H9 (cell line): ENCODE measurements around the gene RXFP3. TPM values are rescaled to one million over a fixed set of nuclear protein-coding genes. Genes with fewer than 3 reads are reported as not detected.

ENCODE experiments used
- DNase-seq: peaks from one replicate; pipeline ENCODE4 v3.0.0-alpha.2; 2017
- H2AFZ ChIP-seq: one replicate; pipeline ENCODE4 v1.6.1; 2013; ENCODE audit warnings: mild to moderate bottlenecking, low read length, control low read depth, moderate library complexity
- H2AK5ac ChIP-seq: 2 replicates; pipeline ENCODE4 v1.6.1; 2013; ENCODE audit warnings: low read length, control low read depth, mixed read lengths; ENCODE audit not compliant: insufficient read length
- H2BK120ac ChIP-seq: one replicate; pipeline ENCODE4 v1.6.1; 2013; ENCODE audit warnings: low read depth, mild to moderate bottlenecking, low read length, control low read depth, inconsistent platforms; ENCODE audit not compliant: poor library complexity, severe bottlenecking
- H2BK12ac ChIP-seq: 2 replicates; pipeline ENCODE4 v1.6.1; 2013; ENCODE audit warnings: low read length, control low read depth, mixed read lengths, low read depth; ENCODE audit not compliant: insufficient read length
- H2BK15ac ChIP-seq: 2 replicates; pipeline ENCODE4 v1.6.1; 2013; ENCODE audit warnings: low read depth, low read length, control low read depth
- H2BK20ac ChIP-seq: one replicate; pipeline ENCODE4 v1.6.1; 2013; ENCODE audit warnings: low read depth, mild to moderate bottlenecking, low read length, control low read depth, inconsistent platforms; ENCODE audit not compliant: poor library complexity, severe bottlenecking
- H2BK5ac ChIP-seq: 2 replicates; pipeline ENCODE4 v1.6.1; 2013; ENCODE audit warnings: low read length, control low read depth, mixed read lengths; ENCODE audit not compliant: insufficient read length
- H3K14ac ChIP-seq: 2 replicates; pipeline ENCODE4 v1.6.1; 2013; ENCODE audit warnings: low read length, control low read depth; ENCODE audit not compliant: insufficient read depth
- H3K18ac ChIP-seq: 2 replicates; pipeline ENCODE4 v1.6.1; 2013; ENCODE audit warnings: low read depth, mild to moderate bottlenecking, mixed read lengths, low read length, control low read depth; ENCODE audit not compliant: insufficient read length
- H3K23ac ChIP-seq: 2 replicates; pipeline ENCODE4 v1.6.1; 2013; ENCODE audit warnings: low read length, control low read depth, mixed read lengths, low read depth; ENCODE audit not compliant: insufficient read length
- H3K23me2 ChIP-seq: 2 replicates; pipeline ENCODE4 v1.6.1; 2013; ENCODE audit warnings: low read depth, mild to moderate bottlenecking, mixed read lengths, low read length, control low read depth; ENCODE audit not compliant: insufficient read length, poor library complexity, severe bottlenecking
- H3K27ac ChIP-seq: 2 replicates; pipeline ENCODE4 v1.5.1; 2013; ENCODE audit warnings: low read length, control low read depth, mixed read lengths, low read depth; ENCODE audit not compliant: insufficient read length
- H3K27me3 ChIP-seq: 2 replicates; pipeline ENCODE4 v1.6.1; 2013; ENCODE audit warnings: low read length, control low read depth, inconsistent platforms; ENCODE audit not compliant: insufficient read depth
- H3K4ac ChIP-seq: 2 replicates; pipeline ENCODE4 v1.6.1; 2013; ENCODE audit warnings: low read depth, mild to moderate bottlenecking, control low read depth, inconsistent platforms, low read length, moderate library complexity
- H3K4me1 ChIP-seq: 2 replicates; pipeline ENCODE4 v1.6.1; 2013; ENCODE audit warnings: low read length, control low read depth, inconsistent platforms; ENCODE audit not compliant: insufficient read depth
- H3K4me2 ChIP-seq: 2 replicates; pipeline ENCODE4 v1.6.1; 2013; ENCODE audit warnings: low read length, control low read depth, mixed read lengths; ENCODE audit not compliant: insufficient read length, insufficient read depth
- H3K56ac ChIP-seq: 2 replicates; pipeline ENCODE4 v1.6.1; 2013; ENCODE audit warnings: low read depth, mild to moderate bottlenecking, mixed read lengths, low read length, control low read depth; ENCODE audit not compliant: insufficient read length
- H3K79me1 ChIP-seq: 2 replicates; pipeline ENCODE4 v1.6.1; 2013; ENCODE audit warnings: low read depth, mild to moderate bottlenecking, moderate library complexity, low read length, control low read depth, inconsistent platforms; ENCODE audit not compliant: insufficient read depth, poor library complexity, severe bottlenecking
- H3K79me2 ChIP-seq: 2 replicates; pipeline ENCODE4 v1.6.1; 2013; ENCODE audit warnings: low read length, control low read depth, inconsistent platforms; ENCODE audit not compliant: insufficient read depth
- H3K9ac ChIP-seq: 2 replicates; pipeline ENCODE4 v1.6.1; 2013; ENCODE audit warnings: low read length, control low read depth, mixed read lengths; ENCODE audit not compliant: insufficient read length; ENCODE audit errors: extremely low read depth
- H3K9me3 ChIP-seq: one replicate; pipeline ENCODE4 v1.6.1; 2013; ENCODE audit warnings: low read depth, low read length, inconsistent platforms; ENCODE audit not compliant: control insufficient read depth
- H3T11ph ChIP-seq: one replicate; pipeline ENCODE4 v1.6.1; 2013; ENCODE audit warnings: mild to moderate bottlenecking, low read length, control low read depth, inconsistent platforms
- H4K20me1 ChIP-seq: one replicate; pipeline ENCODE4 v1.6.1; 2013; ENCODE audit not compliant: control insufficient read depth, insufficient read length, insufficient read depth
- H4K5ac ChIP-seq: 2 replicates; pipeline ENCODE4 v1.6.1; 2013; ENCODE audit warnings: low read depth, mild to moderate bottlenecking, mixed read lengths, low read length, control low read depth; ENCODE audit not compliant: insufficient read length
- H4K8ac ChIP-seq: replicated peaks from 2 replicates; pipeline ENCODE4 v1.6.1; 2013; ENCODE audit warnings: low read length, control low read depth, mixed read lengths, low read depth; ENCODE audit not compliant: insufficient read length
- H4K91ac ChIP-seq: 2 replicates; pipeline ENCODE4 v1.6.1; 2013; ENCODE audit warnings: low read depth, mild to moderate bottlenecking, moderate library complexity, mixed read lengths, low read length, control low read depth; ENCODE audit not compliant: insufficient read length
- H3K27ac Mint-ChIP-seq, 3 experiments: 2 replicates in 2 of 3; 3 replicates in 1 of 3; pipeline ENCODE4 v1.8.0; 2020 to 2021; ENCODE audit warnings: mixed read lengths in 3 of 3, mild to moderate bottlenecking in 1 of 3, moderate library complexity in 1 of 3
- H3K27me3 Mint-ChIP-seq: 2 replicates; pipeline ENCODE4 v1.8.0; 2021; ENCODE audit warnings: low read depth, mild to moderate bottlenecking, moderate library complexity, mixed read lengths
- H3K36me3 Mint-ChIP-seq, 3 experiments: 2 replicates in 2 of 3; 3 replicates in 1 of 3; pipeline ENCODE4 v1.8.0; 2020 to 2021; ENCODE audit warnings: low read depth in 3 of 3, mixed read lengths in 3 of 3; ENCODE audit not compliant: insufficient read depth in 1 of 3
- H3K4me1 Mint-ChIP-seq, 2 experiments: 2 replicates each; pipeline ENCODE4 v1.8.0; 2020; ENCODE audit warnings: mixed read lengths in 2 of 2
- H3K4me3 Mint-ChIP-seq, 2 experiments: 2 replicates in 1 of 2; 3 replicates in 1 of 2; pipeline ENCODE4 v1.8.0; 2020 to 2021; ENCODE audit warnings: mild to moderate bottlenecking in 2 of 2, mixed read lengths in 2 of 2, moderate library complexity in 1 of 2
- H3K9me3 Mint-ChIP-seq, 2 experiments: 2 replicates in 1 of 2; 3 replicates in 1 of 2; pipeline ENCODE4 v1.8.0; 2020; ENCODE audit warnings: mild to moderate bottlenecking in 2 of 2, mixed read lengths in 2 of 2, moderate library complexity in 1 of 2
- CTCF ChIP-seq: fragments of 200-600 bp; sonication (generic); conservative IDR thresholded peaks from 3 replicates; pipeline ENCODE4 v1.8.0; 2021; ENCODE audit warnings: antibody characterized with exemption, mild to moderate bottlenecking
- WGBS: extraction: QIAGEN DNeasy Blood & Tissue Kit; methylation state at CpG from one replicate; pipeline ENCODE4 v1.1.7; 2013; ENCODE audit warnings: missing lambda C conversion rate, low lambda C conversion rate, mixed read lengths; ENCODE audit not compliant: insufficient read length; ENCODE audit errors: extremely low coverage; 5-methylcytosine and 5-hydroxymethylcytosine counted together
- total RNA-seq: library from RNA; stranded (reverse); gene quantifications from 2 replicates; pipeline ENCODE4 v1.2.1, GENCODE V29; 2021

RXFP3 gene
- total RNA-seq, 1 experiment from 2014 or later = not detected

GRCh38 chr5:33938507-33938796 is 2.3 kb downstream of the RXFP3 start:
- no peak overlapping the region for H2BK5ac ChIP-seq
- no peak overlapping the region for H2BK120ac ChIP-seq
- H3K56ac ChIP-seq = no peak overlapping the region
- no peak overlapping the region for H2AFZ ChIP-seq
- H3K4me2 ChIP-seq = no peak overlapping the region
- no peak overlapping the region for H3K9ac ChIP-seq
- no peak overlapping the region for H2BK15ac ChIP-seq
- H4K91ac ChIP-seq = no peak overlapping the region
- WGBS = no CpG with 5 or more reads among the region's 14 CpGs
- H3K4me1 ChIP-seq = no peaks in the 10 kb centered on the region
- H3K14ac ChIP-seq = no peak overlapping the region; the same call in 1 of the 2 replicates
- no peak overlapping the region for H3K4ac ChIP-seq
- Mint-ChIP-seq H3K4me3 (peak overlapping the region in 1 of 2 experiments; percentile 49; a peak in 1 of 5 replicates), H3K9me3 (no peaks in the 10 kb centered on the region), H3K36me3 (no peaks in the 10 kb centered on the region), H3K27me3 (peaks cover 38% of the 10 kb centered on the region), H3K27ac (no peak overlapping the region), H3K4me1 (peaks cover 18 to 25% of the 10 kb centered on the region in 2 experiments)
- no peak overlapping the region for H3T11ph ChIP-seq
- no peak overlapping the region for H3K27ac ChIP-seq
- no peak overlapping the region for H3K23ac ChIP-seq
- H4K8ac ChIP-seq = no peak overlapping the region
- no peak overlapping the region for H3K18ac ChIP-seq
- no peak overlapping the region for H2BK20ac ChIP-seq
- no peaks in the 10 kb centered on the region for H3K79me1 ChIP-seq
- DNase-seq = no peak
- no peaks in the 10 kb centered on the region for H4K20me1 ChIP-seq
- H3K23me2 ChIP-seq = peaks cover 10% of the 10 kb centered on the region
- H3K9me3 ChIP-seq = no peaks in the 10 kb centered on the region
- no peaks in the 10 kb centered on the region for H3K79me2 ChIP-seq
- H3K27me3 ChIP-seq = peaks cover 11% of the 10 kb centered on the region; the same call in 1 of the 2 replicates
- H2AK5ac ChIP-seq = no peak overlapping the region
- no peak overlapping the region for H2BK12ac ChIP-seq
- H4K5ac ChIP-seq = no peak overlapping the region
- TF ChIP-seq CTCF = no peak
